NB4 (cell line): ENCODE data around the gene SS18L1.

ENCODE experiments used
- DNase-seq: peaks from one replicate; pipeline ENCODE4 v3.0.0; 2010; ENCODE audit warnings: low read depth
- H3K4me3 ChIP-seq: one replicate; pipeline ENCODE4 v1.5.1; 2011; ENCODE audit warnings: mild to moderate bottlenecking, low read depth, low read length, moderate library complexity
- MYC ChIP-seq: IDR thresholded peaks from 2 replicates; pipeline ENCODE4 v1.6.1; 2011; ENCODE audit warnings: low read depth, low read length
- POLR2A ChIP-seq: IDR thresholded peaks from 2 replicates; pipeline ENCODE4 v1.6.1; 2011; ENCODE audit warnings: mild to moderate bottlenecking; ENCODE audit not compliant: insufficient read length; ENCODE audit errors: extremely low read depth
- TF ChIP-seq, protein P1 (sequence below): IDR thresholded peaks from one replicate; pipeline ENCODE4 v1.5.1; 2012; ENCODE audit warnings: low read depth, low read length
- TF ChIP-seq, protein P2 (sequence below): IDR thresholded peaks from 2 replicates; pipeline ENCODE4 v1.6.1; 2011; ENCODE audit warnings: low read depth, low read length

The SS18L1 gene

DNA sequence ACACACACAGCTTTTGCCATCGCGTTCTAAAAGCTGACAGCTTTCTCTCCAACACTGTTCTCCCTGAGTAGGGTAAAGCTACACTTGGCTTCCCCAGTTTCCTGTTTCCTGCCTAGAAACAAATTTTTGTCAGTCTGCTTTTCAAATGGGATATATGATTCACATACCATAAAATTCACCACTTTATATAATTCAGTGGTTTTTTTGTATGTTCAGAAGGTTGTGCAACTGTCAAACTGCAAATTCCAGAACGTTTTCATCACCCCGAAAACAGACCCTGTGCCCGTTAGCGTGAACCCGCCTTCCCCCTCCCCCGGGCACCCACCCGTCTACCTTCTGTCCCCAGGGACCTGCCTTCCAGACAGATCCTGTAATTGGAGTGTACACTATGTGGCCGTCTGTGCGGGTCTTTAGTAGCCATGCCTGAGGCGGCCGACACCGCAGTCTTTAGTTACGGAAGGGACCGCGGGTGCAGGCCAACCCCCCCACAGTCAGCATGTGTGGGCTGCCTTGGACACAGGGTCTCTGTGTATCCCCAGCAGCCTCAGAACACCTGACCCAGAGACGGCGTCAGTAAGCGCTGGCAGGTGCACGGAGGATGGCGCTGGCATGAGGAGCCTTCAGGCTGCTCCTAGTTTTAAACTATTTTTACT, 59.9 kb downstream of the SS18L1 start:
- TF ChIP-seq, protein P1, sequence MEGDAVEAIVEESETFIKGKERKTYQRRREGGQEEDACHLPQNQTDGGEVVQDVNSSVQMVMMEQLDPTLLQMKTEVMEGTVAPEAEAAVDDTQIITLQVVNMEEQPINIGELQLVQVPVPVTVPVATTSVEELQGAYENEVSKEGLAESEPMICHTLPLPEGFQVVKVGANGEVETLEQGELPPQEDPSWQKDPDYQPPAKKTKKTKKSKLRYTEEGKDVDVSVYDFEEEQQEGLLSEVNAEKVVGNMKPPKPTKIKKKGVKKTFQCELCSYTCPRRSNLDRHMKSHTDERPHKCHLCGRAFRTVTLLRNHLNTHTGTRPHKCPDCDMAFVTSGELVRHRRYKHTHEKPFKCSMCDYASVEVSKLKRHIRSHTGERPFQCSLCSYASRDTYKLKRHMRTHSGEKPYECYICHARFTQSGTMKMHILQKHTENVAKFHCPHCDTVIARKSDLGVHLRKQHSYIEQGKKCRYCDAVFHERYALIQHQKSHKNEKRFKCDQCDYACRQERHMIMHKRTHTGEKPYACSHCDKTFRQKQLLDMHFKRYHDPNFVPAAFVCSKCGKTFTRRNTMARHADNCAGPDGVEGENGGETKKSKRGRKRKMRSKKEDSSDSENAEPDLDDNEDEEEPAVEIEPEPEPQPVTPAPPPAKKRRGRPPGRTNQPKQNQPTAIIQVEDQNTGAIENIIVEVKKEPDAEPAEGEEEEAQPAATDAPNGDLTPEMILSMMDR = no peak
- TF ChIP-seq, protein P2, sequence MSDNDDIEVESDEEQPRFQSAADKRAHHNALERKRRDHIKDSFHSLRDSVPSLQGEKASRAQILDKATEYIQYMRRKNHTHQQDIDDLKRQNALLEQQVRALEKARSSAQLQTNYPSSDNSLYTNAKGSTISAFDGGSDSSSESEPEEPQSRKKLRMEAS = no peak
- no peak for TF ChIP-seq MYC
- TF ChIP-seq POLR2A = no peak
- H3K4me3 ChIP-seq = no peak overlapping the region
- DNase-seq = no peak

DNA sequence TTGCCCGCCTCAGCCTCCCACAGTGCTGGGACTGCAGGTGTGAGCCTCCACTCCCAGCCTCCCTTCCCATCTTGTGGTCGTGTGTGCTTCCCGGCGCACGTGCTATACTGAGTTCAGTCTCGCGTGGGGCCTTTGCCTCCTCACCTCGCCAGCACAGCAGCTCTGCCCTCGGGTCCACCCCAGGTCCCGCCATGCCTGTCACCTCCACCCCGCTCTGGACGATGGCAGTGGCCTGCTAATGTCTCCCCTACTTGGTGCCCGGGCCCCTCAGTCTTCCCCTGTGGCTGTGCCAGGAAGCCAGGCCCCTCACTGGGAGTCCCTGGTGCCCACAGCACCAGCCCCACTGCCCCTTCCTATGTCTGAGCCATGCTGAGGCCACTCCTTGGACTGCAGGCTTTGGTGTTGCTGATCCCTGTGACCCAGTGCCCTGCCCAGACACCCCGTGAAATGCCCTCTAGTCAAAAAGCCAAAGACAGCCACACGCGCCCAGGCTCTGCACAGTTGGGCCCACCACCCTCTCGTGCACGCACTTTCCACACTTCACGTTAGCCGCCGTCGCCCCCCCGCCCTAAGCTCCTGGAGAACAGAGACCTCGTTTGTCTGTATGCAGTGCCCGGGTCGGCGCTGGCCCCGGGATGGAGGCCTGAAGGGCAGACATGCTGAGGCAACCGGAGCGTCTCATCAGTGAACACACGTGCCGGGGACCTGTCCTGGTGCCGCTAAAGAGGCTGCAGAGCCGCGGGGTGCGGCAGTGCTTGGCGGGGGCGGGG, 62.2 kb downstream of the SS18L1 start:
- no peak for DNase-seq
- no peak overlapping the region for H3K4me3 ChIP-seq
- TF ChIP-seq POLR2A (no peak), MYC (no peak)
- TF ChIP-seq, protein P2 = no peak
- TF ChIP-seq, protein P1 = no peak

DNA sequence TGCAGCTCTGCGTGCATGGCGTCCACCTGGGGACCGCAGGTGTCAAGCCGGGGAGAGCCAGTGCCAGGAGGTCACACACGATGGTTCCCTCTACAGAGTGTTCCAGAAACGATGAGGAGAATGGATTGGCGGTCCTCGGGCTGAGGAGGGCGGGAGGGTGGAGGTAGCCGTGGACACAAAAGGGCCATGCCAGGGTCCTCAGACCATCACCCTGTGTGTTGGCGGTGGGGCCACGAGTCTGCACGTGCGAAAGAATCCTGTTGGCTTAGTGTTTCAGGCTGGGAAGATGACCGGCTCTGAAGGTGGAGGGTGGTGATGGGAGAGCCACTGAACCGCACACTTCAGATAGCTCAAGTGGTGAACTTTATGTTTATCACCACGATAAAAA, 62.8 kb downstream of the SS18L1 start:
- TF ChIP-seq MYC (no peak), POLR2A (no peak)
- TF ChIP-seq, protein P2 = no peak
- TF ChIP-seq, protein P1 = no peak
- DNase-seq = no peak
- H3K4me3 ChIP-seq = no peak overlapping the region

DNA sequence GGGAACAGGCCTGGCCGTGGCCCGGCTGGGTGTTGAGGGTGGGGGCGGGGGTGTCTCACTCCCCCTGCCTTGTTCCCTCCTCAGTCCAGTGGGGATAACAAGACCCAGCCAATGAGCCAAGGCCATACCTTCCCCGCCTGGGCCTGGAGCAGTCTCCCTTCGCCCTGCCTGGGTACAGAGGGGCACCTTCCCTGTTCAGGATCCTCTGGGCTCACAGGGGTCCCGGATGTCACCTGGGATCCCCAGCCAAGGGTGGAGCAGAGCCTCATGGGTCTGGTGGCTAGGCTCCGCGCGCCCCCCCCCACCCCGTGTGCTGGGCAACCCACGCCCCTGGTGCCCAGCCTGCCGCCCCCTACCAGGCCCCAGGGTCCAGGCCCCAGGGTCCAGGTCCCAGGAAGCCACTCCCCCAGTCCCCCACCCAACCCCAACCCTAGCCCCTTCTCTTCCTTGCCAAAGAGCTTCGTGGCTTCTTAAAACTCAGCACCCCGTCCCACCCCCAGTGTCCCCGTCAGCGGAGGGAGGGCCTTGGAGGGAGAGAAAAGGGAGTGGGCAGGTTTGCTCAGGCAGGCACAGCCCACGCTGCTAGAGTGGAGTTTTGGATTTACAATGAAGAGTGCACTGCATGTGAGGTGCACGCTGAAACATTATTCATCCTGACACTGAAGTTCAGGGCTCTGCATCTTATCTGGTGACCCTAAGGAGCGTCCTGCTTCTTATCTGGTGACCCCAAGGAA, 64.7 kb downstream of the SS18L1 start:
- no peak overlapping the region for H3K4me3 ChIP-seq
- TF ChIP-seq, protein P2 = no peak
- TF ChIP-seq, protein P1 = no peak
- no peak for TF ChIP-seq MYC
- no peak for TF ChIP-seq POLR2A
- DNase-seq = no peak

DNA sequence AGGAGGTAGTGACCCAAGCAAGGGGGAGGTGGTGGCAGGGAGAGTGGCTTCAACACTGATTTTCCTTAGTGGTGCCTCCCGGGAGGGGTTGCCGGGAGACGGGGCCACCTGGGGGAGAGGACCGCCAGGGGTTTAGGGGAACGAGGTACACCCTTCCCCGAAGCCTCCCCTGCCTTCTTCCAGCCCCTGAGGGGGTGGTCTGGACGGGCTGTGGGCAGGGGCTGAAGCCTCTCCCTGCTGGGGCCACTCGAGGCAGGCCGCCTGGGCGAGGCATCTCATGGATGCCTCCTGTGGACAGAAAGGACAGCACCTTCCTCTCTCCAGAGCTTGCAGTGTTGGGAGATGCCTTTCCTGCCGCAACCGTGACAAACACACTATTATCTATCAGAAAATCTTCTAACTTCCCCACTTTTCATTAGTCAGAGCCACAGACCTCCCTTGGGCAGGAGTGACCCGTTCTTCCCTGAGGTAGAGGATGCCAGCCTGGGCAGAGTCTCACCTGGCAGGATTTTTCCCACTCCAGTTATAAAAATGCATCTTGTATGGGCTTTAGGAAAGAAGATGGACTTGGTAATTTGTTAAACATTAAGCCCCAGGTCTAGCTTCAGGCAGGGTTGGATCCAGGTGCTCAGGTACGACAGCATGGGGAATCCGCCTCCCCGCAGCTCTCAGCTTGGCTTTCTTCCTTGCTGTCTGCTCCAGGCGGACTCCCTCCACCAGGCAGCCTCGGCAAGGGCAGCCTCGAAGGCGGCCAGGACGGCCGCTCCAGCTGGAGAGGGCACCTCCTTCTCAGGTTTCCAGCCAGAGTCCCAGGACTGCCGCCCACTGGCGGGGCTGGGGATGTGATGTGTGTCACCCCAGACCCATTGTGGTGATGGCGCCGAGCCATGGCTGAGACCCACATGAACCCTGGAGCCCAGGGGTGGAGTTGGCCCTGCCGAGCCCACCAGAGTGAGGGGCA, 65.5 kb downstream of the SS18L1 start:
- H3K4me3 ChIP-seq = no peak overlapping the region
- TF ChIP-seq, protein P2 = no peak
- TF ChIP-seq POLR2A (no peak), MYC (no peak)
- TF ChIP-seq, protein P1 = no peak
- DNase-seq = no peak
